ENCODE measurements around the gene GINS3.

The GINS3 gene

DNA sequence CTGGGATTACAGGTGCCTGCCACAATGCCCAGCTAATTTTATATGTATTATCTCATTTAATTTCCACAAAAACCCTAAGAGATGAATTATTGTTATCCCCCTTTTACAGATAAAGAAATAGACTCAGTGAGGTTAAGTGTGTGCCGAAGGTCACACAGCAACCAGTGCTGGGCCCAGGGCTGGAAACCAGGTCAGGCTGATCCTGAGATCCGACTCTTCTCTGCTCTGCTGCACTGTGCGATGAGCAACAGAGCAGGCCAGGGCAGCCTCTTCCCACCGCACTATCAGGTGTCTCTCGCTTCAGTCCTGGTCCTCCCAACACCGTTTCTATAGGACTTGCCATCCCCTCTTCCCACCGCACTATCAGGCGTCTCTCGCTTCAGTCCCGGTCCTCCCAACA, 24.8 kb downstream of the GINS3 start:
- Histone ChIP-seq H3K4me1 (ENCODE audit: insufficient read depth, low read length, poor library complexity, severe bottlenecking) (peaks cover 7% of the 10 kb centered on the region), H3K36me3 (ENCODE audit: insufficient read depth, low read length) (no peaks in the 10 kb centered on the region), H3K9me2 (replicated peaks; ENCODE audit: low read depth, low read length) (no peaks in the 10 kb centered on the region), H3K9me3 (ENCODE audit: insufficient read depth, low read depth, low read length) (no peaks in the 10 kb centered on the region), H3K79me2 (ENCODE audit: insufficient read depth, low read length) (no peaks in the 10 kb centered on the region), H2AFZ (ENCODE audit: low read length) (no peak overlapping the region), H3K4me3 (ENCODE audit: low read length, poor library complexity, severe bottlenecking) (no peak overlapping the region), H3K4me2 (ENCODE audit: low read depth, low read length, poor library complexity, severe bottlenecking) (no peak overlapping the region), H3K9ac (ENCODE audit: low read depth, low read length, poor library complexity, severe bottlenecking) (no peak overlapping the region), H3F3A (ENCODE audit: low read depth) (no peaks in the 10 kb centered on the region), H3K27me3 (ENCODE audit: insufficient read depth, low read length, poor library complexity, severe bottlenecking) (no peaks in the 10 kb centered on the region), H4K20me1 (ENCODE audit: insufficient read depth, low read length, poor library complexity, severe bottlenecking) (no peaks in the 10 kb centered on the region)
- TF ChIP-seq CTCF (conservative IDR thresholded peaks at IDR 0.05; ENCODE audit: low read length) = no peak

DNA sequence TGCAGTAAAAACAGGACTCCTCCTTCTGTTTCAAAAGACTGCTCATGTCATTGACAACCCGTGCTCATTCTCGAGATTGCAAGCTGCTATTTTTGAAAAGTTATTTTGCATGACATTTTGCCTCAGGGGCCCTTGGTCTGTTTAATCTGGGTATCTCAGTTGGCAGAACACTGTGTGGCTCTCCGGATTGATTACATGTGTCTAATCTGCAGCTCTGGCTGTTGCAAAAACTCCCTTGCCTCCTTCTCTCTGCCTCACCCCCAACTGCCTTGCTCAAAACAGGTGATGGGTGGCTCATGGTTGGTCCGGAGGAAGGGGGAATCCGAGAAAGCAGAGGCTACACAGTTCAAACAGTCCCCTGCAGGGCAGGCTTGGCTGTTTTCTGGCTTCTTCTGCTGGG, 25.3 kb downstream of the GINS3 start:
- Histone ChIP-seq H3K79me2 (ENCODE audit: insufficient read depth, low read length) (no peaks in the 10 kb centered on the region), H3K36me3 (ENCODE audit: insufficient read depth, low read length) (no peaks in the 10 kb centered on the region), H3K9me3 (ENCODE audit: insufficient read depth, low read depth, low read length) (no peaks in the 10 kb centered on the region), H4K20me1 (ENCODE audit: insufficient read depth, low read length, poor library complexity, severe bottlenecking) (no peaks in the 10 kb centered on the region), H3K9ac (ENCODE audit: low read depth, low read length, poor library complexity, severe bottlenecking) (no peak overlapping the region), H2AFZ (ENCODE audit: low read length) (no peak overlapping the region), H3K4me2 (ENCODE audit: low read depth, low read length, poor library complexity, severe bottlenecking) (no peak overlapping the region), H3K9me2 (replicated peaks; ENCODE audit: low read depth, low read length) (no peaks in the 10 kb centered on the region), H3F3A (ENCODE audit: low read depth) (no peaks in the 10 kb centered on the region), H3K27me3 (ENCODE audit: insufficient read depth, low read length, poor library complexity, severe bottlenecking) (no peaks in the 10 kb centered on the region), H3K4me1 (ENCODE audit: insufficient read depth, low read length, poor library complexity, severe bottlenecking) (peaks cover 7% of the 10 kb centered on the region), H3K4me3 (ENCODE audit: low read length, poor library complexity, severe bottlenecking) (no peak overlapping the region)
- no peak for TF ChIP-seq EZH2phosphoT487 (IDR thresholded peaks at IDR 0.05; ENCODE audit: borderline replicate concordance)
- no peak for TF ChIP-seq CTCF (conservative IDR thresholded peaks at IDR 0.05; ENCODE audit: low read length)

- TF ChIP-seq CTCF (conservative IDR thresholded peaks at IDR 0.05; ENCODE audit: low read length) = no peak
- no peak for TF ChIP-seq EZH2phosphoT487 (IDR thresholded peaks at IDR 0.05; ENCODE audit: borderline replicate concordance)
- Histone ChIP-seq H3K27me3 (ENCODE audit: insufficient read depth, low read length, poor library complexity, severe bottlenecking) (no peaks in the 10 kb centered on the region), H4K20me1 (ENCODE audit: insufficient read depth, low read length, poor library complexity, severe bottlenecking) (no peaks in the 10 kb centered on the region), H3K9me3 (ENCODE audit: insufficient read depth, low read depth, low read length) (no peaks in the 10 kb centered on the region), H3K4me2 (ENCODE audit: low read depth, low read length, poor library complexity, severe bottlenecking) (no peak overlapping the region), H3K9ac (ENCODE audit: low read depth, low read length, poor library complexity, severe bottlenecking) (no peak overlapping the region), H3K4me1 (ENCODE audit: insufficient read depth, low read length, poor library complexity, severe bottlenecking) (peaks cover 4% of the 10 kb centered on the region), H3F3A (ENCODE audit: low read depth) (no peaks in the 10 kb centered on the region), H2AFZ (ENCODE audit: low read length) (no peak overlapping the region), H3K9me2 (replicated peaks; ENCODE audit: low read depth, low read length) (no peaks in the 10 kb centered on the region), H3K36me3 (ENCODE audit: insufficient read depth, low read length) (no peaks in the 10 kb centered on the region), H3K4me3 (ENCODE audit: low read length, poor library complexity, severe bottlenecking) (no peak overlapping the region), H3K79me2 (ENCODE audit: insufficient read depth, low read length) (no peaks in the 10 kb centered on the region)
Measured at GRCh38 chr16:58418026-58418425, 25.8 kb downstream of the GINS3 start.

All from Loucy (cell line).